Measurements from ENCODE around the gene ADTRP. TPM values are rescaled to one million over a fixed set of nuclear protein-coding genes. Genes with fewer than 3 reads are reported as not detected.
"Not testable (repeated sequence)": the region's sequence is repeated elsewhere in the genome, so short reads cannot be mapped to it uniquely, and the experiment has no call there.

The ADTRP gene
- total RNA-seq, 1 donor from 2014 or later, result 0.33 TPM

GRCh38 chr6:11803591-11803971 lies 25.0 kb upstream of the ADTRP start:
- Histone ChIP-seq H3K9me3 (replicated peaks) (no peaks in the 10 kb centered on the region), H3K27ac (replicated peaks) (no peak overlapping the region), H3K27me3 (ENCODE audit: low read depth) (no peaks in the 10 kb centered on the region), H3K4me1 (no peaks in the 10 kb centered on the region), H3K4me3 (no peak overlapping the region), H3K36me3 (no peaks in the 10 kb centered on the region)
- no peak for DNase-seq
- intact Hi-C loops (cut with micrococcal nuclease), result no loop called here
- no peak for TF ChIP-seq CTCF (IDR thresholded peaks at IDR 0.05; ENCODE audit: borderline replicate concordance)

GRCh38 chr6:11802886-11803590 lies 24.4 kb upstream of the ADTRP start:
- Histone ChIP-seq H3K36me3 (no peaks in the 10 kb centered on the region), H3K27me3 (ENCODE audit: low read depth) (no peaks in the 10 kb centered on the region), H3K27ac (replicated peaks) (no peak overlapping the region), H3K9me3 (replicated peaks) (no peaks in the 10 kb centered on the region), H3K4me3 (no peak overlapping the region), H3K4me1 (no peaks in the 10 kb centered on the region)
- intact Hi-C loops (cut with micrococcal nuclease), result no loop called here
- TF ChIP-seq CTCF (IDR thresholded peaks at IDR 0.05; ENCODE audit: borderline replicate concordance), result no peak
- no peak for DNase-seq

GRCh38 chr6:11800531-11800930 lies 21.9 kb upstream of the ADTRP start:
- H3K9me3 ChIP-seq (replicated peaks); H3K36me3 ChIP-seq; H3K27ac ChIP-seq (replicated peaks); H3K27me3 ChIP-seq (ENCODE audit: low read depth); H3K4me3 ChIP-seq; H3K4me1 ChIP-seq; DNase-seq; intact Hi-C loops (cut with micrococcal nuclease): not testable (repeated sequence)

- Histone ChIP-seq H3K36me3 (no peaks in the 10 kb centered on the region), H3K9me3 (replicated peaks) (peaks cover 5% of the 10 kb centered on the region), H3K27ac (replicated peaks) (no peak overlapping the region), H3K4me1 (no peaks in the 10 kb centered on the region), H3K4me3 (no peak overlapping the region), H3K27me3 (ENCODE audit: low read depth) (no peaks in the 10 kb centered on the region)
- no peak for TF ChIP-seq CTCF (IDR thresholded peaks at IDR 0.05; ENCODE audit: borderline replicate concordance)
- intact Hi-C loops (cut with micrococcal nuclease), result no loop called here
- no peak for DNase-seq
Measured at GRCh38 chr6:11798538-11798937, 19.9 kb upstream of the ADTRP start.

GRCh38 chr6:11798096-11798495 lies 19.5 kb upstream of the ADTRP start:
- Histone ChIP-seq H3K27ac (replicated peaks) (no peak overlapping the region), H3K9me3 (replicated peaks) (peaks cover 9% of the 10 kb centered on the region), H3K36me3 (no peaks in the 10 kb centered on the region), H3K27me3 (ENCODE audit: low read depth) (no peaks in the 10 kb centered on the region), H3K4me1 (no peaks in the 10 kb centered on the region), H3K4me3 (no peak overlapping the region)
- intact Hi-C loops (cut with micrococcal nuclease), result no loop called here
- DNase-seq, result no peak
- no peak for TF ChIP-seq CTCF (IDR thresholded peaks at IDR 0.05; ENCODE audit: borderline replicate concordance)

GRCh38 chr6:11796829-11797228 lies 18.2 kb upstream of the ADTRP start:
- Histone ChIP-seq H3K9me3 (replicated peaks) (peaks cover 14% of the 10 kb centered on the region), H3K4me1 (no peaks in the 10 kb centered on the region), H3K27ac (replicated peaks) (no peak overlapping the region), H3K4me3 (no peak overlapping the region), H3K27me3 (ENCODE audit: low read depth) (no peaks in the 10 kb centered on the region), H3K36me3 (no peaks in the 10 kb centered on the region)
- no peak for TF ChIP-seq CTCF (IDR thresholded peaks at IDR 0.05; ENCODE audit: borderline replicate concordance)
- no peak for DNase-seq
- intact Hi-C loops (cut with micrococcal nuclease), result no loop called here
